Measurements from ENCODE around the gene CDH13. TPM values are rescaled to one million over a fixed set of nuclear protein-coding genes. Genes with fewer than 3 reads are reported as not detected.

The CDH13 gene
- total RNA-seq, 1 donor = 102 TPM

DNA sequence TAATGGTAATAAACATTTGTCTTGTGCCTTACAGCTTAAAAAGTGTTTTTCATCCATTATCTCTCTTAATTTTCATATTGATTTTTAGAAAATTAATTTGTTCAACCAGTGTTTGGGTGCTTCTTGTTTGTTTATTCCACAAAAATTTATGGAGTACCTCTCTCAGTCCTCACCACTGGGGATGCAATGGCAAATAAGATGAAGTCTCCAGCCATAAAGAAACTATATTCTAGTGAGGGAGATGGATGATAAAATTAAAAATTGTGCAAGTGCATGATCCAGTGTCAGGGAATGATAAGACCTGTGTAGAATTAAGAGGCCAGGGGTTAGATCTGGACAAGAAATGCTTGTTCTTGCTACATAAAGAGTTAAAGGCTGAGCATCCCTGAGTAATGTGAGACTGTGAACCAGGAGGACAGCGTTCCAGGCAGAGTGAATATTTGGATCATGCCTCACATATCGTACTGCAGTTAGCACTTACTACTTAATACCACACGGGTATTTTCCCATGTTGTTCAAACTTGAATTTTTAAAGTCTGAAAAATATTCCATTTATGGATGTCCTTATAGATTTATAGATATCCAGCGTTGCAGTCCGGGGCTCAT is 645.3 kb downstream of the CDH13 start:
- TF ChIP-seq, protein P1, sequence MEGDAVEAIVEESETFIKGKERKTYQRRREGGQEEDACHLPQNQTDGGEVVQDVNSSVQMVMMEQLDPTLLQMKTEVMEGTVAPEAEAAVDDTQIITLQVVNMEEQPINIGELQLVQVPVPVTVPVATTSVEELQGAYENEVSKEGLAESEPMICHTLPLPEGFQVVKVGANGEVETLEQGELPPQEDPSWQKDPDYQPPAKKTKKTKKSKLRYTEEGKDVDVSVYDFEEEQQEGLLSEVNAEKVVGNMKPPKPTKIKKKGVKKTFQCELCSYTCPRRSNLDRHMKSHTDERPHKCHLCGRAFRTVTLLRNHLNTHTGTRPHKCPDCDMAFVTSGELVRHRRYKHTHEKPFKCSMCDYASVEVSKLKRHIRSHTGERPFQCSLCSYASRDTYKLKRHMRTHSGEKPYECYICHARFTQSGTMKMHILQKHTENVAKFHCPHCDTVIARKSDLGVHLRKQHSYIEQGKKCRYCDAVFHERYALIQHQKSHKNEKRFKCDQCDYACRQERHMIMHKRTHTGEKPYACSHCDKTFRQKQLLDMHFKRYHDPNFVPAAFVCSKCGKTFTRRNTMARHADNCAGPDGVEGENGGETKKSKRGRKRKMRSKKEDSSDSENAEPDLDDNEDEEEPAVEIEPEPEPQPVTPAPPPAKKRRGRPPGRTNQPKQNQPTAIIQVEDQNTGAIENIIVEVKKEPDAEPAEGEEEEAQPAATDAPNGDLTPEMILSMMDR (IDR thresholded peaks at IDR 0.05; ENCODE audit: extremely low read depth, low read depth, low read length) = no peak
- no peak overlapping the region for H3K4me2 ChIP-seq (ENCODE audit: insufficient read depth, low read length)
- peak; percentile 29 for DNase-seq (ENCODE audit: insufficient read length, low spot score, missing footprints)
- no peak overlapping the region for H3K27ac ChIP-seq (ENCODE audit: low read depth, low read length)
- no peaks in the 10 kb centered on the region for H3K27me3 ChIP-seq (ENCODE audit: insufficient read depth, low read length)
- no peaks in the 10 kb centered on the region for H3K4me1 ChIP-seq (ENCODE audit: insufficient read depth, low read length)
- no peaks in the 10 kb centered on the region for H3K79me2 ChIP-seq (ENCODE audit: insufficient read depth, low read length)
- H4K20me1 ChIP-seq (ENCODE audit: insufficient read depth, low read length) = no peaks in the 10 kb centered on the region
- no peaks in the 10 kb centered on the region for H3K36me3 ChIP-seq (ENCODE audit: insufficient read depth, low read length)
- no peak overlapping the region for H2AFZ ChIP-seq (ENCODE audit: low read length)
- no peak overlapping the region for H3K4me3 ChIP-seq (ENCODE audit: insufficient read depth, low read length)
- H3K9me3 ChIP-seq (ENCODE audit: low read depth, low read length) = no peaks in the 10 kb centered on the region

- TF ChIP-seq, protein P1 (IDR thresholded peaks at IDR 0.05; ENCODE audit: extremely low read depth, low read depth, low read length) = no peak
- Histone ChIP-seq H2AFZ (ENCODE audit: low read length) (no peak overlapping the region), H3K4me1 (ENCODE audit: insufficient read depth, low read length) (no peaks in the 10 kb centered on the region), H4K20me1 (ENCODE audit: insufficient read depth, low read length) (no peaks in the 10 kb centered on the region), H3K27ac (ENCODE audit: low read depth, low read length) (no peak overlapping the region), H3K27me3 (ENCODE audit: insufficient read depth, low read length) (no peaks in the 10 kb centered on the region), H3K79me2 (ENCODE audit: insufficient read depth, low read length) (no peaks in the 10 kb centered on the region), H3K4me3 (ENCODE audit: insufficient read depth, low read length) (no peak overlapping the region), H3K4me2 (ENCODE audit: insufficient read depth, low read length) (no peak overlapping the region), H3K9me3 (ENCODE audit: low read depth, low read length) (no peaks in the 10 kb centered on the region), H3K36me3 (ENCODE audit: insufficient read depth, low read length) (no peaks in the 10 kb centered on the region)
- no peak for DNase-seq (ENCODE audit: insufficient read length, low spot score, missing footprints)
Observed at GRCh38 chr16:83272843-83273242, 646.1 kb downstream of the CDH13 start.

- Histone ChIP-seq H4K20me1 (ENCODE audit: insufficient read depth, low read length) (no peaks in the 10 kb centered on the region), H3K4me3 (ENCODE audit: insufficient read depth, low read length) (no peak overlapping the region), H3K27me3 (ENCODE audit: insufficient read depth, low read length) (no peaks in the 10 kb centered on the region), H3K36me3 (ENCODE audit: insufficient read depth, low read length) (no peaks in the 10 kb centered on the region), H3K9me3 (ENCODE audit: low read depth, low read length) (no peaks in the 10 kb centered on the region), H3K4me2 (ENCODE audit: insufficient read depth, low read length) (no peak overlapping the region), H3K79me2 (ENCODE audit: insufficient read depth, low read length) (no peaks in the 10 kb centered on the region), H2AFZ (ENCODE audit: low read length) (no peak overlapping the region), H3K27ac (ENCODE audit: low read depth, low read length) (no peak overlapping the region), H3K4me1 (ENCODE audit: insufficient read depth, low read length) (no peaks in the 10 kb centered on the region)
- TF ChIP-seq, protein P1 (IDR thresholded peaks at IDR 0.05; ENCODE audit: extremely low read depth, low read depth, low read length) = no peak
- DNase-seq (ENCODE audit: insufficient read length, low spot score, missing footprints) = no peak
Observed at GRCh38 chr16:83273504-83274173, 646.9 kb downstream of the CDH13 start.

DNA sequence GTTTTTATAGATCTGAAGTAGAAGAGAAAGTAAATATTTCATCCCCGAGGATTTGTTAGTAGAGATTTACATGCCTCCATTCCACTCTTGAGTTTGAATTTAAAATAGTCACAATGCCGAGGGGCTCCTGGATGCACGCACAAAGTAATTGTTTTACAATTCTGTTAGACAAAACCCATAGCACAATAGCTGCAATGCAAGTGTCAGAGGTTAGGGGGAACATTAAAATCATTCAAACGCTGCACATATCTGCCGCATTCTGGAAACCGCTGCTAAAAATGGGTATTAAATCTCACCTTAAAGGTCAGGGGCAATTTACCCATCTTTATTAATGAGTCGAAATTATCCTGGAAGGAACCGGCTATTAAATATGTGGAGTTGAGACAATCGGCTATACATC is 652.5 kb downstream of the CDH13 start:
- Histone ChIP-seq H3K9me3 (ENCODE audit: low read depth, low read length) (no peaks in the 10 kb centered on the region), H3K4me1 (ENCODE audit: insufficient read depth, low read length) (no peaks in the 10 kb centered on the region), H2AFZ (ENCODE audit: low read length) (no peak overlapping the region), H3K4me3 (ENCODE audit: insufficient read depth, low read length) (no peak overlapping the region), H3K79me2 (ENCODE audit: insufficient read depth, low read length) (no peaks in the 10 kb centered on the region), H3K4me2 (ENCODE audit: insufficient read depth, low read length) (no peak overlapping the region), H4K20me1 (ENCODE audit: insufficient read depth, low read length) (no peaks in the 10 kb centered on the region), H3K27me3 (ENCODE audit: insufficient read depth, low read length) (no peaks in the 10 kb centered on the region), H3K27ac (ENCODE audit: low read depth, low read length) (no peak overlapping the region), H3K36me3 (ENCODE audit: insufficient read depth, low read length) (no peaks in the 10 kb centered on the region)
- no peak for DNase-seq (ENCODE audit: insufficient read length, low spot score, missing footprints)
- TF ChIP-seq, protein P1 (IDR thresholded peaks at IDR 0.05; ENCODE audit: extremely low read depth, low read depth, low read length) = no peak
